ENCODE measurements around the gene YWHAB.

YWHAB gene

DNA sequence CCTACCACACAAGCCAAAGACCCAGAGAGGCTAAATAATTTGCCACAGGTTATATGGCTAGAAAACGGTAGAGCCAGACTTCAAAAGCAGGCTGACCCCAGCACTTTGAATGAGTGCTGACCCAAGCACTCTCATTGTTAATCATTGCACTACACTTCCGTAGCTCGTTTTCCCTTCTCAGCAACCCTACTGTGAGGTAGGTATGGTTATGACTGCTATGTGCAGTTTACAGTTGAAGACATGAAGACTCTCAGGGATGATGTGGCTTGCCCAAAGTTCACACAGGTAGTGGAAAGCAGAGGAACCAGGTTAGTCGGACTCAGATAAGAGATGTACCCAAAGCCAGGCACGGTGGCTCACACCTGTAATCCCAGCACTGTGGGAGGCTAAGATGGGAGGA is 41.6 kb upstream of the YWHAB start:
- DNase-seq (ENCODE audit: low read depth), result no peak
- TF ChIP-seq, protein P1, sequence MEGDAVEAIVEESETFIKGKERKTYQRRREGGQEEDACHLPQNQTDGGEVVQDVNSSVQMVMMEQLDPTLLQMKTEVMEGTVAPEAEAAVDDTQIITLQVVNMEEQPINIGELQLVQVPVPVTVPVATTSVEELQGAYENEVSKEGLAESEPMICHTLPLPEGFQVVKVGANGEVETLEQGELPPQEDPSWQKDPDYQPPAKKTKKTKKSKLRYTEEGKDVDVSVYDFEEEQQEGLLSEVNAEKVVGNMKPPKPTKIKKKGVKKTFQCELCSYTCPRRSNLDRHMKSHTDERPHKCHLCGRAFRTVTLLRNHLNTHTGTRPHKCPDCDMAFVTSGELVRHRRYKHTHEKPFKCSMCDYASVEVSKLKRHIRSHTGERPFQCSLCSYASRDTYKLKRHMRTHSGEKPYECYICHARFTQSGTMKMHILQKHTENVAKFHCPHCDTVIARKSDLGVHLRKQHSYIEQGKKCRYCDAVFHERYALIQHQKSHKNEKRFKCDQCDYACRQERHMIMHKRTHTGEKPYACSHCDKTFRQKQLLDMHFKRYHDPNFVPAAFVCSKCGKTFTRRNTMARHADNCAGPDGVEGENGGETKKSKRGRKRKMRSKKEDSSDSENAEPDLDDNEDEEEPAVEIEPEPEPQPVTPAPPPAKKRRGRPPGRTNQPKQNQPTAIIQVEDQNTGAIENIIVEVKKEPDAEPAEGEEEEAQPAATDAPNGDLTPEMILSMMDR (conservative IDR thresholded peaks at IDR 0.05; ENCODE audit: low read length), result no peak
- no peak overlapping the region for H3K4me3 ChIP-seq (ENCODE audit: low read length)

DNA sequence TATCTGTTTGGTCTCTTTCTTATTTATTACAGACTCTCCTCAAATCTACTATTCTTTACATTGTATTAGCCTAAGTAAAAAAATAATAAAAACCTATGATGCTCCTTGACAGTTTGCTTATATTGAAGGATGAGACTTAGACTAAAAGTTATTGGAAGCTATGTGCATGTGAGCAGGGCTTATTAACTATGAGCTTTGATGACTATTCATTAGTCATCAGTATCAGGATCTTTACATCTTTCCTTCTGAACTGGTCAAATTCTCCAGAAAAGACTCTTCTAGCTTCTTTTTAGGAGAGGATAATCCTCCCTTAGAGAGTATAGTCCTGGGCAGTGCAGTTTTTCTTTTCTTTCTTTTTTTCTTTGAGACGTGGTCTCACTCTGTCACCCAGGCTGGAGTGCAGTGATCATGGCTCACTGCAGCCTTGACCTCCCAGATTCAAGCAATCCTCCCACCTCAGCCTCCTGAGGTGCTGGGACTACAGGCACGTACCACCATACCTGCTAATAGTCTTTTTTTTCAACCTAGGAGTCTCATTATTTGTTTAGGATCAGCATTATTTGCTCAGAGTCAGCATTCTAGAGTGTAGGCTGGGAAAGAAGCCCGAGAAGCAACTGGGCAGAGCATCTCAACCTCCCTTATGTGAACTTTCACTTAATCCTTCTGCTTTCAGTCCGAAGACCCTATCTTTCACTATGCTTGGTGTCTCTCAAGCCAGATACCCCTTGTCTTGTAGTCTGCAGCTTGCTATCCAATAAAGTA is 37.1 kb upstream of the YWHAB start:
- no peak for DNase-seq (ENCODE audit: low read depth)
- TF ChIP-seq, protein P1 (conservative IDR thresholded peaks at IDR 0.05; ENCODE audit: low read length), result no peak
- H3K4me3 ChIP-seq (ENCODE audit: low read length), result no peak overlapping the region

DNA sequence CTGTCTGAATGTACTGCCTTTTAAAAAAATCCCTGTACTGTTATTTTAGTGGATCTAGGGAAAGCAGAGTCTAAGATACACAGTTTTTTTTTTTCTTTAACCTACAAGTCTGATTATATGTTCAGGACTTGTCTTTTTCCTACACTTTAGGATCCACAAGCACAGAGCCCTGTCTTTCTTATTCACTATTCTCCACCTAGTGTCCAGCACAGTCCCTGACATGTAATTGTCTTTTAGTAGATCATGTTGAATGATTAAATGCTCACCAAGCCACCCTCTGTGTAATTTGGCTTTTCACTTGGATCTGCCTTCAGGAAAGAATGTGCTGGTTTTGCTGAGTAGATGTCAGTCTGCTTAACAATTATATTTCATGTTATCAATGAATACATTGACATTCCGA is 35.8 kb upstream of the YWHAB start:
- H3K4me3 ChIP-seq (ENCODE audit: low read length), result no peak overlapping the region
- no peak for DNase-seq (ENCODE audit: low read depth)
- TF ChIP-seq, protein P1 (conservative IDR thresholded peaks at IDR 0.05; ENCODE audit: low read length), result no peak

DNA sequence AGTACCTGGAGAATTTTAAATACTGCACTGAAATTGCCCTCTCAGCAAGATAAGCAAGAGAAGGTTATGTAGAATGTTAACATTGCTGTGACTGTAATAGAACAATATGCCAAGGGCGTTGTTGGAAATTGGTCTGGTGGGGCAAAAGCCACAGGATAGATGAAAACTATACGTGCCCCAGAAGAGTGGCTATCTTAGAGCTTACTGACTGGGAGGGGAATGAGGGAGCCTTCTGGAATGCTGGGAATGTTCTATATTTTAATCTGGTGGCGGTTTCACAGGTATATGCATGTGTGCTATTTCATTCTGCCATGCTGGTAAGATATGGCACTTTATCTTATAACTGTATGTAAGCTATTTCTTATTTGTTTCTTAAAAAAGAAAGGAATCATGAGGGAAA is 35.2 kb upstream of the YWHAB start:
- H3K4me3 ChIP-seq (ENCODE audit: low read length), result no peak overlapping the region
- DNase-seq (ENCODE audit: low read depth), result no peak

DNA sequence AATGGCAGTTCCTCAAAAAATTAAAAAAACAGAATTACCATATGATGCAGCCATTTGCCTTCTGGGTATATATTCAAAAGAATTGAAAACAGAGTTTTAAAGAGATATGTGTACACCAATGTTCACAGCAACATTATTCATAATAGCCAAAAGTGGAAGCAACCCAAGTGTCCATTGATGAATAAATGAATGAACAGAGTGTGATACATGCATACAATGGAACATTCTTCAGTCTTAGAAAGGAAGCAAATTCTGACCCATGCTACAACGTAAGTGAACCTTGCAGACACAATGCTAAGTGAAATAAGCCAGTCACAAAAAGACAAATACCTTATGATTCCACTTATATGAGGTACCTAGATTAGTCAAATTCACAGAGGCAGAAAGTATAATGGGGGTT is 34.7 kb upstream of the YWHAB start:
- no peak for DNase-seq (ENCODE audit: low read depth)
- no peak overlapping the region for H3K4me3 ChIP-seq (ENCODE audit: low read length)
- TF ChIP-seq, protein P1 (conservative IDR thresholded peaks at IDR 0.05; ENCODE audit: low read length), result no peak

More for the DNA sequence above, 35.2 kb upstream of the YWHAB start:
- TF ChIP-seq, protein P1 (conservative IDR thresholded peaks at IDR 0.05; ENCODE audit: low read length), result no peak

DNA sequence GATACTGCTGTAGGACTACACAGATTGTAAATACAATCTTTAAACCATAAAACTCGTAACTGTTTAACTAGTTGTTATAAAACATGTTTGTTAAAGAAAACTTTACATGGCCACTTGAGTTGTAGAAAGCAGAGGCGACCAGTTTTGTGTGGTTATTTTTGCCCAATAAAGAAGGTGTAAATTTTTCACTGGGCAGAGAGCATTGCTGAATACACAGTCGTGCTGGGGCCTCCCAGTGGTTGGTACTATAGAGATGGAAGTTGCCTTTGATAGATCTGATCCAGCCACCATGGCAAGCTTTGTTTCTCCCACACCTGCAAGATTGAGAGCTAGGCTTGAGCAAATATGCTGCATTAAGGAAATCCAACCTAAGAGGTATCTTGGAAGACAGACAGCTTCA is 34.0 kb upstream of the YWHAB start:
- H3K4me3 ChIP-seq (ENCODE audit: low read length), result no peak overlapping the region
- TF ChIP-seq, protein P1 (conservative IDR thresholded peaks at IDR 0.05; ENCODE audit: low read length), result no peak
- DNase-seq (ENCODE audit: low read depth), result no peak

DNA sequence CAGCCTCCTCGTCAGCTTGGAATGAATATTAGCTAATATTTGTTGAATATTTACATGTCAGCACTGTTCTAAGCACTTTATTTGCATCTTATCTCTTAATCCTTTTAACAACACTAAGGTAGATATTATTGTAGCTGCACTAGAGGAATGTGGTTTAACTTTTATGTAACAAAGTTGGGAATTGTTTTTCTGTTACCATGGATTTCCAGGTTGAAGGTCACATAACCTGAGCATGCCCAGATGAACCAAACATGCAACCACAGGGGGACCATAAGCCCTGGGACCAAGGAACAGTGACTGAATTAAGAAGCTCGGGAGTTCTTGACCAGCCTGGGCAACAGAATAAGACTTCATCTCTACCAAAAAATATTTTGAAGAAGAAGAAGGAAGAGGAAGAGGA is 29.1 kb upstream of the YWHAB start:
- no peak overlapping the region for H3K4me3 ChIP-seq (ENCODE audit: low read length)
- TF ChIP-seq, protein P1 (conservative IDR thresholded peaks at IDR 0.05; ENCODE audit: low read length), result no peak
- no peak for DNase-seq (ENCODE audit: low read depth)
